GM12878 (cell line): ENCODE data around the gene BBS4. TPM values are rescaled to one million over a fixed set of nuclear protein-coding genes. Genes with fewer than 3 reads are reported as not detected.
"Not testable (repeated sequence)": the region's sequence is repeated elsewhere in the genome, so short reads cannot be mapped to it uniquely, and the experiment has no call there.

ENCODE experiments used
- ATAC-seq: fragments of 200-7000 bp; cut with Tn5 transposase; 3 replicates; pipeline ENCODE4 v1.9.1; 2020; ENCODE audit warnings: mild to moderate bottlenecking, moderate library complexity
- BruUV-seq: library from RNA; stranded (reverse); fragments of 400-500 nt; replicated peaks from 2 replicates; lab custom pipeline; 2021; lab: Mats Ljungman, UMichigan
- CTCF ChIA-PET: fragments of 300-600 bp; sonication (Branson Sonifier 250); formaldehyde crosslinking; extraction: SDS; loops from one replicate; lab custom pipeline; 2021; ENCODE audit warnings: inconsistent platforms; lab: Yijun Ruan, JAX
- POLR2A ChIA-PET: fragments of 350-600 bp; formaldehyde crosslinking; extraction: SDS; loops from one replicate; lab custom pipeline; 2021; ENCODE audit warnings: inconsistent platforms; lab: Charles Lee
- RAD21 ChIA-PET: fragments of 300-600 bp; sonication (Branson Sonifier 250); formaldehyde crosslinking; loops from one replicate; lab custom pipeline; 2023; ENCODE audit warnings: antibody characterized with exemption; ENCODE audit not compliant: unreplicated experiment; lab: Charles Lee
- SMC1A ChIA-PET: fragments of 300-600 bp; sonication (Branson Sonifier 250); formaldehyde crosslinking; loops from one replicate; lab custom pipeline; 2023; ENCODE audit not compliant: unreplicated experiment, uncharacterized antibody; lab: Charles Lee
- DNase-seq: peaks from one replicate; pipeline ENCODE4 v3.0.0-alpha.2; 2011; ENCODE audit warnings: low read depth, low spot score
- FAIRE-seq: peaks from 3 replicates; lab custom pipeline; 2011; peaks lifted over from hg19 to GRCh38; lab: Jason Lieb, UNC
- H2AFZ ChIP-seq: 2 replicates; pipeline ENCODE4 v1.6.0; 2011; ENCODE audit warnings: low read depth, low read length, control low read depth; ENCODE audit not compliant: control insufficient read depth
- H3K27ac ChIP-seq: 2 replicates; pipeline ENCODE4 v1.5.1; 2011; ENCODE audit warnings: control low read depth; ENCODE audit not compliant: control insufficient read depth, insufficient read depth
- H3K27me3 ChIP-seq, 2 experiments: replicated peaks in 1 of 2; 2 replicates each; pipeline versions ENCODE4 v1.6.0 to v1.6.1; 2011; ENCODE audit warnings: low read length in 1 of 2; ENCODE audit not compliant: control insufficient read depth in 2 of 2, insufficient read depth in 2 of 2
- H3K36me3 ChIP-seq, 2 experiments: 2 replicates each; pipeline ENCODE4 v1.5.1; 2011; ENCODE audit warnings: low read length in 1 of 2; ENCODE audit not compliant: control insufficient read depth in 2 of 2, insufficient read depth in 2 of 2
- H3K4me1 ChIP-seq: 2 replicates; pipeline ENCODE4 v1.6.1; 2011; ENCODE audit warnings: mild to moderate bottlenecking, low read length, moderate library complexity, mixed read lengths; ENCODE audit not compliant: control insufficient read depth, insufficient read depth
- H3K4me2 ChIP-seq: 2 replicates; pipeline ENCODE4 v1.6.0; 2011; ENCODE audit warnings: control low read depth; ENCODE audit not compliant: control insufficient read depth, insufficient read depth
- H3K4me3 ChIP-seq: fragments of 200-600 bp; sonication (generic); 2 replicates; pipeline ENCODE4 v1.5.1; 2016
- H3K79me2 ChIP-seq: 2 replicates; pipeline ENCODE4 v1.6.0; 2011; ENCODE audit warnings: low read length; ENCODE audit not compliant: control insufficient read depth, insufficient read depth
- H3K9ac ChIP-seq: 2 replicates; pipeline ENCODE4 v1.8.0; 2011; ENCODE audit warnings: low read length, control low read depth, mixed read lengths; ENCODE audit not compliant: control insufficient read depth, insufficient read depth
- H3K9me3 ChIP-seq: replicated peaks from 3 replicates; pipeline ENCODE4 v1.5.1; 2011; ENCODE audit warnings: mild to moderate bottlenecking, low read length; ENCODE audit not compliant: control insufficient read depth, insufficient read depth
- H4K20me1 ChIP-seq: 2 replicates; pipeline ENCODE4 v1.6.0; 2011; ENCODE audit not compliant: control insufficient read depth, insufficient read depth
- CTCF ChIP-seq, 3 experiments: IDR thresholded peaks in 2 of 3; conservative IDR thresholded peaks in 1 of 3; 2 replicates each; pipeline ENCODE4 v1.5.1; 2011; ENCODE audit warnings: low read depth in 3 of 3, low read length in 3 of 3, mild to moderate bottlenecking in 3 of 3, control low read depth in 2 of 3, moderate library complexity in 2 of 3, inconsistent platforms in 1 of 3, mixed read lengths in 1 of 3; ENCODE audit not compliant: control insufficient read depth in 2 of 3, insufficient read depth in 1 of 3; ENCODE audit errors: extremely low read depth in 1 of 3
- IKZF1 ChIP-seq: fragments of 450-650 bp; conservative IDR thresholded peaks from 2 replicates; pipeline ENCODE4 v1.6.1; 2017; ENCODE audit warnings: antibody characterized with exemption, mild to moderate bottlenecking
- RB1 ChIP-seq: fragments of 450-650 bp; formaldehyde crosslinking; IDR thresholded peaks from 2 replicates; pipeline ENCODE4 v1.6.1; 2017; ENCODE audit warnings: mild to moderate bottlenecking, borderline replicate concordance
- STAT1 ChIP-seq: fragments of 450-650 bp; conservative IDR thresholded peaks from 2 replicates; pipeline ENCODE4 v1.6.1; 2014; ENCODE audit warnings: antibody characterized with exemption, mild to moderate bottlenecking
- TCF12 ChIP-seq: IDR thresholded peaks from 2 replicates; pipeline ENCODE4 v1.6.1; 2011; ENCODE audit warnings: low read depth, mild to moderate bottlenecking, low read length
- YY1 ChIP-seq: IDR thresholded peaks from 2 replicates; pipeline ENCODE4 v1.6.1; 2011; ENCODE audit warnings: low read depth, mild to moderate bottlenecking, low read length
- WGBS: methylation state at CpG from one replicate; pipeline ENCODE4 v1.1.6; 2016; ENCODE audit warnings: low lambda C conversion rate; ENCODE audit not compliant: insufficient replicate concordance, insufficient coverage; ENCODE audit errors: missing lambda C conversion rate; 5-methylcytosine and 5-hydroxymethylcytosine counted together
- in situ Hi-C: fragments of 300-500 bp; cut with MboI; formaldehyde crosslinking; loops from 9 replicates; pipeline ENCODE4 v1.14.3; 2018; ENCODE audit warnings: mixed read lengths
- intact Hi-C: fragments of 100-400 bp; cut with micrococcal nuclease; formaldehyde crosslinking; loops from one replicate; pipeline ENCODE4 v1.14.2; 2022; ENCODE audit not compliant: unreplicated experiment
- polyA plus RNA-seq, 11 experiments: library from polyadenylated mRNA; depleted of rRNA in 4 of 11; unstranded in 6 of 11; stranded (reverse) in 5 of 11; fragments of >200 nt; fragmentation: Nextera tagmentation in 4 of 11; fragmentation: Illumina TruSeq in 1 of 11; extraction: Ambion mirVana in 4 of 11; extraction: Trizol in 1 of 11; gene quantifications; 1 replicate in 1 of 11; 2 replicates in 10 of 11; pipeline versions ENCODE4 v1.2.1 to v1.2.3, GENCODE V29; 2011 to 2016; ENCODE audit warnings: inconsistent platforms in 2 of 11, missing spikeins in 2 of 11, low read depth in 1 of 11
- total RNA-seq, 4 experiments: library from RNA; depleted of rRNA in 3 of 4; stranded (reverse); fragments of >200 nt in 3 of 4; fragmentation: Illumina TruSeq in 1 of 4; extraction: Trizol in 1 of 4; gene quantifications; 2 replicates each; pipeline versions ENCODE4 v1.2.1 to v1.2.3, GENCODE V29; 2013 to 2021
- TF ChIP-seq, protein P1 (sequence below): fragments of 450-650 bp; IDR thresholded peaks from 2 replicates; pipeline ENCODE4 v1.6.1; 2017; ENCODE audit warnings: low read depth, mild to moderate bottlenecking, moderate library complexity

BBS4 gene
- total and polyA plus RNA-seq, 10 of the 15 experiments (the other 5 are each of a cell fraction or from before 2014, with no cell fraction given): 7.2 to 22.1 (median 9.9) TPM

GRCh38 chr15:72670656-72671352 is 15.2 kb upstream of the BBS4 start:
- peak overlapping the region; percentile 93 for H2AFZ ChIP-seq
- H3K9ac ChIP-seq, H3K36me3 ChIP-seq, H3K9me3 ChIP-seq, H3K27me3 ChIP-seq, intact Hi-C loops, H3K27ac ChIP-seq, H4K20me1 ChIP-seq, H3K79me2 ChIP-seq, H3K4me3 ChIP-seq, BruUV-seq, H3K4me1 ChIP-seq: not testable (repeated sequence)
- peak overlapping the region; percentile 74 for H3K4me2 ChIP-seq
- CTCF ChIA-PET: interaction anchor here (0.7 to 2.7 kb wide), 11 partner anchors 10 to 358 kb away, joined by 3 to 27 read pairs (median 3); partner anchors contain the start of genes BBS4 and HIGD2B
- WGBS: 0% methylated on average over 8 of the region's 8 CpGs
- RAD21 ChIA-PET: interaction anchor here (0.7 kb wide), 1 partner anchor 358 kb away, joined by 3 read pairs; no protein-coding TSS in a partner anchor
- POLR2A ChIA-PET: interaction anchor here (0.5 kb wide), 1 partner anchor 18 kb away, joined by 3 read pairs; no protein-coding TSS in a partner anchor
- DNase-seq (peak; percentile 15), FAIRE-seq (peak; percentile 81), ATAC-seq (peak; percentile 99)
- SMC1A ChIA-PET: interaction anchor here (0.5 to 1.4 kb wide), 4 partner anchors 51 to 289 kb away, joined by 3 to 4 read pairs (median 3); no protein-coding TSS in a partner anchor
- in situ Hi-C loops: loop anchor here (5.0 to 10.0 kb wide), 5 partner anchors 44 to 359 kb away; partner anchors contain the start of gene ARIH1
- TF ChIP-seq STAT1 (0 out of 2 replicates have a peak, but pooled peaks have one; percentile 9), IKZF1 (peak; percentile 44; the same call in 1 of the 2 replicates), CTCF (IDR thresholded peaks at IDR 0.05 in 2 of 3, conservative IDR thresholded peaks at IDR 0.05 in 1 of 3; ENCODE audit: control insufficient read depth in 2 of 3, extremely low read depth in 1 of 3, insufficient read depth in 1 of 3, low read depth in 3 of 3, low read length in 3 of 3) (peak; percentile 52 to 82 (median 77)), TCF12 (0 out of 2 replicates have a peak, but pooled peaks have one; percentile 7), YY1 (peak; percentile 61; the same call in 1 of the 2 replicates), RB1 (0 out of 2 replicates have a peak, but pooled peaks have one; percentile 52)
- TF ChIP-seq, protein P1, sequence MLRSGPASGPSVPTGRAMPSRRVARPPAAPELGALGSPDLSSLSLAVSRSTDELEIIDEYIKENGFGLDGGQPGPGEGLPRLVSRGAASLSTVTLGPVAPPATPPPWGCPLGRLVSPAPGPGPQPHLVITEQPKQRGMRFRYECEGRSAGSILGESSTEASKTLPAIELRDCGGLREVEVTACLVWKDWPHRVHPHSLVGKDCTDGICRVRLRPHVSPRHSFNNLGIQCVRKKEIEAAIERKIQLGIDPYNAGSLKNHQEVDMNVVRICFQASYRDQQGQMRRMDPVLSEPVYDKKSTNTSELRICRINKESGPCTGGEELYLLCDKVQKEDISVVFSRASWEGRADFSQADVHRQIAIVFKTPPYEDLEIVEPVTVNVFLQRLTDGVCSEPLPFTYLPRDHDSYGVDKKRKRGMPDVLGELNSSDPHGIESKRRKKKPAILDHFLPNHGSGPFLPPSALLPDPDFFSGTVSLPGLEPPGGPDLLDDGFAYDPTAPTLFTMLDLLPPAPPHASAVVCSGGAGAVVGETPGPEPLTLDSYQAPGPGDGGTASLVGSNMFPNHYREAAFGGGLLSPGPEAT: peak; percentile 53; the same call in 1 of the 2 replicates
